DND-41 (cell line): ENCODE measurements around the gene CRY2.

Source experiments
- ATAC-seq: fragments of 200-7000 bp; cut with Tn5 transposase; 3 replicates; pipeline ENCODE4 v1.9.1; 2021; ENCODE audit warnings: low read depth; ENCODE audit not compliant: insufficient read depth
- DNase-seq: peaks from one replicate; pipeline ENCODE4 v3.0.0-alpha.2; 2020
- H2AFZ ChIP-seq: 2 replicates; pipeline ENCODE4 v1.6.0; 2012; ENCODE audit warnings: low read depth, low read length
- H3K27ac ChIP-seq: 2 replicates; pipeline ENCODE4 v1.5.1; 2012; ENCODE audit warnings: low read length, inconsistent platforms
- H3K27me3 ChIP-seq: fragments of 200-600 bp; sonication (generic); 2 replicates; pipeline ENCODE4 v1.6.0; 2012; ENCODE audit warnings: low read length, mild to moderate bottlenecking, inconsistent platforms; ENCODE audit not compliant: insufficient read depth, poor library complexity
- H3K36me3 ChIP-seq: 2 replicates; pipeline ENCODE4 v1.5.1; 2012; ENCODE audit warnings: low read length, inconsistent platforms; ENCODE audit not compliant: insufficient read depth
- H3K4me1 ChIP-seq: 2 replicates; pipeline ENCODE4 v1.5.1; 2012; ENCODE audit warnings: mild to moderate bottlenecking, low read length; ENCODE audit not compliant: insufficient read depth
- H3K4me2 ChIP-seq: 2 replicates; pipeline ENCODE4 v1.6.0; 2012; ENCODE audit warnings: mild to moderate bottlenecking, moderate library complexity, low read length, inconsistent platforms; ENCODE audit not compliant: insufficient read depth
- H3K4me3 ChIP-seq, 2 experiments: fragments of 200-600 bp in 1 of 2; shearing (Covaris generic) in 1 of 2; 2 replicates each; pipeline ENCODE4 v1.5.1; 2012 to 2016; ENCODE audit warnings: inconsistent platforms in 2 of 2, low read length in 2 of 2, mild to moderate bottlenecking in 2 of 2, low read depth in 1 of 2, moderate library complexity in 1 of 2
- H3K79me2 ChIP-seq: 2 replicates; pipeline ENCODE4 v1.6.0; 2012; ENCODE audit warnings: low read length, inconsistent platforms; ENCODE audit not compliant: insufficient read depth
- H3K9ac ChIP-seq: 2 replicates; pipeline ENCODE4 v1.6.0; 2012; ENCODE audit warnings: low read depth, mild to moderate bottlenecking, inconsistent platforms, low read length, moderate library complexity
- H3K9me3 ChIP-seq: 2 replicates; pipeline ENCODE4 v1.5.1; 2012; ENCODE audit warnings: low read length, moderate library complexity, mild to moderate bottlenecking, inconsistent platforms; ENCODE audit not compliant: insufficient read depth, severe bottlenecking
- H4K20me1 ChIP-seq: 2 replicates; pipeline ENCODE4 v1.6.0; 2012; ENCODE audit warnings: low read length; ENCODE audit not compliant: insufficient read depth
- EZH2 ChIP-seq: IDR thresholded peaks from 3 replicates; pipeline ENCODE4 v1.6.1; 2012; ENCODE audit warnings: borderline replicate concordance, low read depth, mild to moderate bottlenecking, moderate library complexity, low read length, inconsistent platforms; ENCODE audit not compliant: severe bottlenecking
- TF ChIP-seq, protein P1 (sequence below): IDR thresholded peaks from 2 replicates; pipeline ENCODE4 v1.5.1; 2012; ENCODE audit warnings: borderline replicate concordance, low read length, moderate library complexity, mild to moderate bottlenecking; ENCODE audit not compliant: poor library complexity, severe bottlenecking; ENCODE audit errors: extremely low read depth

The CRY2 gene

DNA sequence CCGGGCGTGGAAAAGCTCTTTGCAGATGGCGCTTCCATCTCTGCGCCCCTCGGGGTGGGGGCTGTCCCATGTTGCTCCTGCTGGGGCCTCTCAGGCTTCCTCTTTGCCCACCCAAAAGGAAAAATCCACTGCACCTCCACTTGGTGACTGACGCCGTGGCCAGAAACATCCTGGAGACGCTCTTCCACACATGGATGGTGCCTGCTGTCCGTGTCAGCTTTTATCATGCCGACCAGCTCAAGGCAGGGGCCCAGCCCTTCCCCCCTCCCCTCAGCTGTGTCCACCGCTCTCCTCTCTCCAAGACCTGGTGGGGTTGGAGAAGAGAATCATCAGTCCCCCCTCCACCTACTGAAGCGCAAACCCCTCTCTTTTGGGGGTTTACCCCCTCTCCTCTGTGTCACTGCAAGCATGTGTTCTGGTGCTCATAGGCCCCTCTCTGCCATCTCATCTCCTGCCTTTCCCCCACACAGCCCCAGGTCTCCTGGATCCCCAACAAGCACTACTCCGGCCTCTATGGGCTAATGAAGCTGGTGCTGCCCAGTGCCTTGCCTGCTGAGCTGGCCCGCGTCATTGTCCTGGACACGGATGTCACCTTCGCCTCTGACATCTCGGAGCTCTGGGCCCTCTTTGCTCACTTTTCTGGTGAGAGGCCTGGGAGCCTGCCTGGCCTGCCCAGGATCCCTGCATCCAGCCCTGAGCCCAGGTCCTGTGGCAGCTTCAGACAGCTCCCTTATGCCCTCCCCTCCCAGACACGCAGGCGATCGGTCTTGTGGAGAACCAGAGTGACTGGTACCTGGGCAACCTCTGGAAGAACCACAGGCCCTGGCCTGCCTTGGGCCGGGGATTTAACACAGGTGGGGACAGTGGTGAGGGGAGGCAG is 77.0 kb downstream of the CRY2 start:
- H3K4me2 ChIP-seq = no peak overlapping the region
- no peaks in the 10 kb centered on the region for H3K79me2 ChIP-seq
- H3K4me3 ChIP-seq = no peak overlapping the region
- H2AFZ ChIP-seq = no peak overlapping the region
- H3K9ac ChIP-seq = no peak overlapping the region
- TF ChIP-seq EZH2 = no peak
- TF ChIP-seq, protein P1, sequence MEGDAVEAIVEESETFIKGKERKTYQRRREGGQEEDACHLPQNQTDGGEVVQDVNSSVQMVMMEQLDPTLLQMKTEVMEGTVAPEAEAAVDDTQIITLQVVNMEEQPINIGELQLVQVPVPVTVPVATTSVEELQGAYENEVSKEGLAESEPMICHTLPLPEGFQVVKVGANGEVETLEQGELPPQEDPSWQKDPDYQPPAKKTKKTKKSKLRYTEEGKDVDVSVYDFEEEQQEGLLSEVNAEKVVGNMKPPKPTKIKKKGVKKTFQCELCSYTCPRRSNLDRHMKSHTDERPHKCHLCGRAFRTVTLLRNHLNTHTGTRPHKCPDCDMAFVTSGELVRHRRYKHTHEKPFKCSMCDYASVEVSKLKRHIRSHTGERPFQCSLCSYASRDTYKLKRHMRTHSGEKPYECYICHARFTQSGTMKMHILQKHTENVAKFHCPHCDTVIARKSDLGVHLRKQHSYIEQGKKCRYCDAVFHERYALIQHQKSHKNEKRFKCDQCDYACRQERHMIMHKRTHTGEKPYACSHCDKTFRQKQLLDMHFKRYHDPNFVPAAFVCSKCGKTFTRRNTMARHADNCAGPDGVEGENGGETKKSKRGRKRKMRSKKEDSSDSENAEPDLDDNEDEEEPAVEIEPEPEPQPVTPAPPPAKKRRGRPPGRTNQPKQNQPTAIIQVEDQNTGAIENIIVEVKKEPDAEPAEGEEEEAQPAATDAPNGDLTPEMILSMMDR = no peak
- DNase-seq (no peak), ATAC-seq (no peak)
- H4K20me1 ChIP-seq = no peaks in the 10 kb centered on the region
- no peaks in the 10 kb centered on the region for H3K36me3 ChIP-seq
- no peaks in the 10 kb centered on the region for H3K27me3 ChIP-seq
- peaks cover 2% of the 10 kb centered on the region for H3K4me1 ChIP-seq
- no peak overlapping the region for H3K27ac ChIP-seq
- H3K9me3 ChIP-seq = no peaks in the 10 kb centered on the region

DNA sequence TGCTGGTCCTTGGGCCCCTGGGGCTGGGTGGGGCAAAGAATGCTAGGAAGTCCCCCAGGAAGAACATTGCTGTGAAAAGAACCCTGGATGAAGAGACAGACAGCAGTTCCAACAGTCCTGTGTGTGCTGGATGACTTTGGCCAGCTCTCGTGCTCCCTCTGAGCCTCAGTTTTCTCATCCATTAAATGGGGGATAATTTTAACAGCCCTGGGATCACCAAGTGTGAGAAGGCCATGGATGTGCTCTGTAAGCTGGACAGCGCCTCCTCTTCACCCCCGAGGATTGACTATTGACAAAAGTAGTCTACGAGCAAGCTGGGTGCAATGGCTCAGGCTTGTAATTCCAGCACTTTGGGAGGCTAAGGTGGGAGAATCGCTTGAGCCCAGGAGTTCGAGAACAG is 77.7 kb downstream of the CRY2 start:
- H3K9me3 ChIP-seq = no peaks in the 10 kb centered on the region
- no peak overlapping the region for H3K4me2 ChIP-seq
- H2AFZ ChIP-seq = no peak overlapping the region
- H3K4me1 ChIP-seq = no peaks in the 10 kb centered on the region
- DNase-seq (no peak), ATAC-seq (no peak)
- TF ChIP-seq EZH2 = no peak
- TF ChIP-seq, protein P1 = no peak
- no peaks in the 10 kb centered on the region for H4K20me1 ChIP-seq
- H3K27me3 ChIP-seq = no peaks in the 10 kb centered on the region
- H3K4me3 ChIP-seq = no peak overlapping the region
- H3K27ac ChIP-seq = no peak overlapping the region
- H3K36me3 ChIP-seq = no peaks in the 10 kb centered on the region
- H3K79me2 ChIP-seq = no peaks in the 10 kb centered on the region
- no peak overlapping the region for H3K9ac ChIP-seq

DNA sequence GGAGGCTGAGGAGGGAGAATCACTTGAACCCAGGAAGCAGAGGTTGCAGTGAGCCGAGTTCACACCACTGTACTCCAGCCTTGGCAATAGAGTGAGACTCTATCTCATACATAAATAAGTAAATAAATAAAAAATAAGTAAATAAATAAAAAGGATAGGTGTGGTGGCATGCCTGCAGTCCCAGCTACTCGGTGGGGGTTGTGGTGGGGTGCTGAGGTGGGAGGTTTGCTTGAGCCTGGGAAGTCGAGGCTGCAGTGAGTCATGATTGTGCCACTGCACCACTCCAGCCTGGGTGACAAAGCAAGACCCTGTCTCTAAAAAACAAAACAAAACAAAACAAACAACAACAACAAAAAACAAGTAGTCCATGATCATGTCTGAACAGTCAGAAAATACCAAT is 78.3 kb downstream of the CRY2 start:
- Histone ChIP-seq H3K4me3 (no peak overlapping the region), H3K36me3 (no peaks in the 10 kb centered on the region), H3K9me3 (no peaks in the 10 kb centered on the region), H3K27me3 (no peaks in the 10 kb centered on the region), H2AFZ (no peak overlapping the region), H4K20me1 (no peaks in the 10 kb centered on the region), H3K4me1 (no peaks in the 10 kb centered on the region), H3K4me2 (no peak overlapping the region), H3K9ac (no peak overlapping the region), H3K27ac (no peak overlapping the region), H3K79me2 (no peaks in the 10 kb centered on the region)
- no peak for ATAC-seq
- DNase-seq = no peak
- TF ChIP-seq, protein P1 = no peak
- no peak for TF ChIP-seq EZH2
